ENCODE data around the gene EYA4. TPM values are rescaled to one million over a fixed set of nuclear protein-coding genes. Genes with fewer than 3 reads are reported as not detected.

The EYA4 gene
- total RNA-seq, 1 donor from 2014 or later, result 9.7 TPM

- DNase-seq (ENCODE audit: low read depth), result no peak
- Histone ChIP-seq H3K27me3 (ENCODE audit: control insufficient read depth, insufficient read depth, low read length) (no peaks in the 10 kb centered on the region), H3K4me3 (ENCODE audit: low read depth, low read length) (no peak overlapping the region), H3K36me3 (ENCODE audit: control insufficient read depth, insufficient read depth, low read length) (no peaks in the 10 kb centered on the region)
- TF ChIP-seq, protein P1, sequence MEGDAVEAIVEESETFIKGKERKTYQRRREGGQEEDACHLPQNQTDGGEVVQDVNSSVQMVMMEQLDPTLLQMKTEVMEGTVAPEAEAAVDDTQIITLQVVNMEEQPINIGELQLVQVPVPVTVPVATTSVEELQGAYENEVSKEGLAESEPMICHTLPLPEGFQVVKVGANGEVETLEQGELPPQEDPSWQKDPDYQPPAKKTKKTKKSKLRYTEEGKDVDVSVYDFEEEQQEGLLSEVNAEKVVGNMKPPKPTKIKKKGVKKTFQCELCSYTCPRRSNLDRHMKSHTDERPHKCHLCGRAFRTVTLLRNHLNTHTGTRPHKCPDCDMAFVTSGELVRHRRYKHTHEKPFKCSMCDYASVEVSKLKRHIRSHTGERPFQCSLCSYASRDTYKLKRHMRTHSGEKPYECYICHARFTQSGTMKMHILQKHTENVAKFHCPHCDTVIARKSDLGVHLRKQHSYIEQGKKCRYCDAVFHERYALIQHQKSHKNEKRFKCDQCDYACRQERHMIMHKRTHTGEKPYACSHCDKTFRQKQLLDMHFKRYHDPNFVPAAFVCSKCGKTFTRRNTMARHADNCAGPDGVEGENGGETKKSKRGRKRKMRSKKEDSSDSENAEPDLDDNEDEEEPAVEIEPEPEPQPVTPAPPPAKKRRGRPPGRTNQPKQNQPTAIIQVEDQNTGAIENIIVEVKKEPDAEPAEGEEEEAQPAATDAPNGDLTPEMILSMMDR (IDR thresholded peaks at IDR 0.05; ENCODE audit: insufficient read depth, low read length, severe bottlenecking), result no peak
- FAIRE-seq, result no peak
Measured at GRCh38 chr6:133410638-133411435, 169.7 kb downstream of the EYA4 start.

- Histone ChIP-seq H3K36me3 (ENCODE audit: control insufficient read depth, insufficient read depth, low read length) (no peaks in the 10 kb centered on the region), H3K4me3 (ENCODE audit: low read depth, low read length) (no peak overlapping the region), H3K27me3 (ENCODE audit: control insufficient read depth, insufficient read depth, low read length) (no peaks in the 10 kb centered on the region)
- TF ChIP-seq, protein P1 (IDR thresholded peaks at IDR 0.05; ENCODE audit: insufficient read depth, low read length, severe bottlenecking), result no peak
- DNase-seq (ENCODE audit: low read depth) (no peak), FAIRE-seq (no peak)
Measured at GRCh38 chr6:133411757-133412156, 170.6 kb downstream of the EYA4 start.

DNA sequence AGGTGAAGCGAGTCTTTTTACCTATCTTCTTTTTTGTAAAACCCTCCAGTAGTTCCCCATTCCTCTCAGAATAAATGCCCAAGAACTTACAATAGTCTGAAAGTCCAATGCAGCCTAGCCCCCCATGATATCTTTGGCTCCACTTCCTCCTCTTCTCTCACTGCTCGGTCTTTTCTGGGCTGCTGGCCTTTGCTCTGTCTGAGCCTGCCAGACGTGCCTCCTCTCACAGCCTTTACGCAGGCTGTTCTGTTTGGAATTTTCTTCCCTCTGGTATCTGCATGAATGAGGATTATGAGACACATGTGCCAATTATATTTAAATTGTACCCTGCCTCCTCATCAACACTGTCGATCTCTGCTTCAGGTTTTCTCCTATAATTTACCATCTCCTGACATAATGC is 174.1 kb downstream of the EYA4 start:
- H3K4me3 ChIP-seq (ENCODE audit: low read depth, low read length), result no peak overlapping the region
- DNase-seq (ENCODE audit: low read depth) (no peak), FAIRE-seq (no peak)
- no peaks in the 10 kb centered on the region for H3K27me3 ChIP-seq (ENCODE audit: control insufficient read depth, insufficient read depth, low read length)
- TF ChIP-seq, protein P1 (IDR thresholded peaks at IDR 0.05; ENCODE audit: insufficient read depth, low read length, severe bottlenecking), result no peak
- no peaks in the 10 kb centered on the region for H3K36me3 ChIP-seq (ENCODE audit: control insufficient read depth, insufficient read depth, low read length)

DNA sequence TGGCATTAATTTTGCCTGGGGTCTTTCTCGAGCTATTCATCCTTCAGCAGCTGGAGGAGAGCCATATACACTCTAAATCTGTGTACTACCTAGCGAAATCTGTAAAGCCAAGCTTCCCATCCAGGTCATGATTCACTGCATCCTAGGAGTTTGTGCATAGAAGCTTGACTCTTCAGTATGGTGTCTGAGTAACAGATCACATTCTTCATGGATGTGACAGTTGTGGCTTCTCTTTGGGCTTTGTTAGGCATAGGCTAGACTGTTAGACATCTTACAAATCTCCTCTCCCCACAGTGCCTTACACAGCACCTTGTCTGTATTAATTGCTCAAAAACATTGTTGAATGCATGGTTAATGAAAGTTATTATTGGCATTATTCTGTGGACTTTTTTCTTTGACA is 177.0 kb downstream of the EYA4 start:
- TF ChIP-seq, protein P1 (IDR thresholded peaks at IDR 0.05; ENCODE audit: insufficient read depth, low read length, severe bottlenecking), result no peak
- peak; percentile 62 for FAIRE-seq
- DNase-seq (ENCODE audit: low read depth), result no peak
- no peak overlapping the region for H3K4me3 ChIP-seq (ENCODE audit: low read depth, low read length)
- no peaks in the 10 kb centered on the region for H3K36me3 ChIP-seq (ENCODE audit: control insufficient read depth, insufficient read depth, low read length)
- H3K27me3 ChIP-seq (ENCODE audit: control insufficient read depth, insufficient read depth, low read length), result no peaks in the 10 kb centered on the region

- Histone ChIP-seq H3K4me3 (ENCODE audit: low read depth, low read length) (no peak overlapping the region), H3K27me3 (ENCODE audit: control insufficient read depth, insufficient read depth, low read length) (no peaks in the 10 kb centered on the region), H3K36me3 (ENCODE audit: control insufficient read depth, insufficient read depth, low read length) (no peaks in the 10 kb centered on the region)
- TF ChIP-seq, protein P1 (IDR thresholded peaks at IDR 0.05; ENCODE audit: insufficient read depth, low read length, severe bottlenecking), result no peak
- no peak for DNase-seq (ENCODE audit: low read depth)
- FAIRE-seq, result no peak
Measured at GRCh38 chr6:133423242-133423641, 182.1 kb downstream of the EYA4 start.

- FAIRE-seq, result no peak
- H3K36me3 ChIP-seq (ENCODE audit: control insufficient read depth, insufficient read depth, low read length), result no peaks in the 10 kb centered on the region
- TF ChIP-seq, protein P1 (IDR thresholded peaks at IDR 0.05; ENCODE audit: insufficient read depth, low read length, severe bottlenecking), result no peak
- no peak overlapping the region for H3K4me3 ChIP-seq (ENCODE audit: low read depth, low read length)
- no peaks in the 10 kb centered on the region for H3K27me3 ChIP-seq (ENCODE audit: control insufficient read depth, insufficient read depth, low read length)
- no peak for DNase-seq (ENCODE audit: low read depth)
Measured at GRCh38 chr6:133424359-133424758, 183.2 kb downstream of the EYA4 start.

All from bronchial epithelial cell (primary cell).